GM18508 (cell line): ENCODE measurements around the gene SPTBN4.
"Not testable (repeated sequence)": the region's sequence is repeated elsewhere in the genome, so short reads cannot be mapped to it uniquely, and the experiment has no call there.

Source experiments
- ATAC-seq: cut with Tn5 transposase; IDR thresholded peaks from one replicate; pipeline ENCODE4 v1.9.1; 2021; ENCODE audit warnings: moderate number of reproducible peaks; ENCODE audit not compliant: insufficient read depth, unreplicated experiment

SPTBN4 gene

GRCh38 chr19:40578442-40578908 lies 111.7 kb downstream of the SPTBN4 start:
- ATAC-seq, result no peak

- ATAC-seq, result no peak
These were observed 113.8 kb downstream of the SPTBN4 start for GRCh38 chr19:40580619-40581018.

GRCh38 chr19:40581531-40581930 lies 114.7 kb downstream of the SPTBN4 start:
- no peak for ATAC-seq

GRCh38 chr19:40582467-40582866 lies 115.7 kb downstream of the SPTBN4 start:
- ATAC-seq, result no peak

- ATAC-seq, result no peak
These were observed 116.5 kb downstream of the SPTBN4 start for GRCh38 chr19:40583283-40583682.

GRCh38 chr19:40584007-40584406 lies 117.2 kb downstream of the SPTBN4 start:
- ATAC-seq, result no peak

GRCh38 chr19:40585241-40585981 lies 118.6 kb downstream of the SPTBN4 start:
- no peak for ATAC-seq

- no peak for ATAC-seq
These were observed 119.2 kb downstream of the SPTBN4 start for GRCh38 chr19:40585982-40586422.

- ATAC-seq, result no peak
These were observed 119.8 kb downstream of the SPTBN4 start for GRCh38 chr19:40586611-40587010.

- no peak for ATAC-seq
These were observed 121.5 kb downstream of the SPTBN4 start for GRCh38 chr19:40588110-40588854.

- ATAC-seq, result no peak
These were observed 122.2 kb downstream of the SPTBN4 start for GRCh38 chr19:40588926-40589569.

GRCh38 chr19:40589591-40590429 lies 123.0 kb downstream of the SPTBN4 start:
- ATAC-seq, result no peak

GRCh38 chr19:40590464-40591265 lies 123.9 kb downstream of the SPTBN4 start:
- no peak for ATAC-seq

GRCh38 chr19:40591724-40592123 lies 124.9 kb downstream of the SPTBN4 start:
- ATAC-seq, result not testable (repeated sequence)

GRCh38 chr19:40592170-40592569 lies 125.4 kb downstream of the SPTBN4 start:
- no peak for ATAC-seq

GRCh38 chr19:40594255-40594654 lies 127.5 kb downstream of the SPTBN4 start:
- no peak for ATAC-seq

- ATAC-seq, result no peak
These were observed 127.9 kb downstream of the SPTBN4 start for GRCh38 chr19:40594657-40595091.

- no peak for ATAC-seq
These were observed 130.0 kb downstream of the SPTBN4 start for GRCh38 chr19:40596608-40597328.
